K562 (cell line): Measurements from ENCODE around the gene BBOX1. TPM values are rescaled to one million over a fixed set of nuclear protein-coding genes. Genes with fewer than 3 reads are reported as not detected.

ENCODE experiments used
- ARID3B ChIP-seq: fragments of 250-450 bp; sonication (Bioruptor Pico); IDR thresholded peaks from 2 replicates; pipeline ENCODE4 v1.4.0; 2020; ENCODE audit warnings: borderline replicate concordance
- ZNF407 ChIP-seq: fragments of 450-650 bp; IDR thresholded peaks from 2 replicates; pipeline ENCODE4 v1.6.1; 2016; ENCODE audit warnings: low read depth
- polyA plus RNA-seq, 8 experiments: library from polyadenylated mRNA; depleted of rRNA in 4 of 8; stranded (reverse) in 5 of 8; unstranded in 3 of 8; fragments of >200 nt; fragmentation: Nextera tagmentation in 2 of 8; fragmentation: Illumina TruSeq in 1 of 8; extraction: Ambion mirVana in 2 of 8; extraction: Trizol in 1 of 8; gene quantifications; 2 replicates each; pipeline versions ENCODE4 v1.2.1 to v1.2.3, GENCODE V29; 2011 to 2014; ENCODE audit warnings: inconsistent platforms in 1 of 8, missing spikeins in 1 of 8
- total RNA-seq, 7 experiments: library from RNA; depleted of rRNA in 6 of 7; stranded (reverse); fragments of >200 nt in 6 of 7; fragmentation: Illumina TruSeq in 2 of 7; extraction: Trizol in 2 of 7; gene quantifications; 2 replicates each; pipeline versions ENCODE4 v1.2.1 to v1.2.3, GENCODE V29; 2011 to 2021; ENCODE audit warnings: low replicate concordance in 1 of 7

Gene BBOX1
- total and polyA plus RNA-seq, 9 of the 15 experiments (the other 6 are each of a cell fraction or from before 2014, with no cell fraction given) = not detected

- TF ChIP-seq ARID3B (no peak), ZNF407 (no peak)
- TF ChIP-seq, all 486 proteins: peak for 0
Observed at GRCh38 chr11:27130806-27131205, 90.2 kb downstream of the BBOX1 start (continued).
